Ramos (cell line): ENCODE results near the gene TAF4.

ENCODE experiments used
- in situ Hi-C: fragments of 300-500 bp; cut with MboI; formaldehyde crosslinking; loops from one replicate; pipeline ENCODE4 v1.14.3; 2022; ENCODE audit warnings: low sequenced_read_pairs; ENCODE audit not compliant: unreplicated experiment

The TAF4 gene

GRCh38 chr20:61937146-61937962, 128.3 kb downstream of the TAF4 start:
- in situ Hi-C loops: no loop called here

GRCh38 chr20:61936701-61937131, 129.0 kb downstream of the TAF4 start:
- in situ Hi-C loops: no loop called here

- in situ Hi-C loops: no loop called here
These were observed 129.6 kb downstream of the TAF4 start for GRCh38 chr20:61935926-61936700.

GRCh38 chr20:61934716-61935530, 130.8 kb downstream of the TAF4 start:
- in situ Hi-C loops: no loop called here

- in situ Hi-C loops: no loop called here
These were observed 131.5 kb downstream of the TAF4 start for GRCh38 chr20:61933951-61934715.

GRCh38 chr20:61933481-61933950, 132.2 kb downstream of the TAF4 start:
- in situ Hi-C loops: no loop called here

GRCh38 chr20:61932711-61933480, 132.8 kb downstream of the TAF4 start:
- in situ Hi-C loops: no loop called here

- in situ Hi-C loops: no loop called here
These were observed 133.5 kb downstream of the TAF4 start for GRCh38 chr20:61932199-61932592.

- in situ Hi-C loops: no loop called here
These were observed 134.0 kb downstream of the TAF4 start for GRCh38 chr20:61931476-61932198.

- in situ Hi-C loops: no loop called here
These were observed 134.8 kb downstream of the TAF4 start for GRCh38 chr20:61930776-61931475.

- in situ Hi-C loops: no loop called here
These were observed 135.6 kb downstream of the TAF4 start for GRCh38 chr20:61929971-61930666.

GRCh38 chr20:61929561-61929960, 136.1 kb downstream of the TAF4 start:
- in situ Hi-C loops: no loop called here

- in situ Hi-C loops: no loop called here
These were observed 137.7 kb downstream of the TAF4 start for GRCh38 chr20:61927826-61928541.

GRCh38 chr20:61927193-61927825, 138.4 kb downstream of the TAF4 start:
- in situ Hi-C loops: no loop called here

- in situ Hi-C loops: no loop called here
These were observed 138.9 kb downstream of the TAF4 start for GRCh38 chr20:61926796-61927192.

- in situ Hi-C loops: no loop called here
These were observed 139.4 kb downstream of the TAF4 start for GRCh38 chr20:61926253-61926613.
